CD4-positive, alpha-beta memory T cell (primary cell): ENCODE measurements around the gene ACACA. TPM values are rescaled to one million over a fixed set of nuclear protein-coding genes. Genes with fewer than 3 reads are reported as not detected.

Source experiments
- CTCF ChIA-PET: fragments of 350-600 bp; sonication (Branson Sonifier 250); formaldehyde crosslinking; loops from one replicate; lab custom pipeline; 2021; ENCODE audit warnings: inconsistent platforms; ENCODE audit not compliant: partially characterized antibody; lab: Charles Lee
- POLR2A ChIA-PET: fragments of 350-600 bp; sonication (Branson Sonifier 250); formaldehyde crosslinking; loops from one replicate; lab custom pipeline; 2021; ENCODE audit not compliant: partially characterized antibody; lab: Charles Lee
- DNase-seq, 5 donors: peaks; one replicate each; pipeline versions ENCODE4 v3.0.0 to v3.0.0-alpha.2; 2020 to 2022; ENCODE audit warnings: mixed read lengths in 1 of 5
- H3K27ac ChIP-seq: one replicate; pipeline ENCODE4 v1.7.0; 2013; ENCODE audit warnings: low read depth, low read length
- H3K27me3 ChIP-seq: 2 replicates; pipeline ENCODE4 v1.7.0; 2013; ENCODE audit warnings: mild to moderate bottlenecking, low read length, moderate library complexity; ENCODE audit not compliant: insufficient read depth
- H3K36me3 ChIP-seq: 2 replicates; pipeline ENCODE4 v1.7.0; 2013; ENCODE audit warnings: mild to moderate bottlenecking, low read length, moderate library complexity; ENCODE audit not compliant: insufficient read depth
- H3K4me1 ChIP-seq: 2 replicates; pipeline ENCODE4 v1.7.0; 2013; ENCODE audit warnings: mild to moderate bottlenecking, low read length, moderate library complexity; ENCODE audit not compliant: insufficient read depth
- H3K4me3 ChIP-seq, 2 donors: one replicate each; pipeline ENCODE4 v1.7.0; 2013; ENCODE audit warnings: low read length in 2 of 2, mild to moderate bottlenecking in 1 of 2
- H3K9me3 ChIP-seq, 2 donors: one replicate each; pipeline ENCODE4 v1.7.0; 2013; ENCODE audit warnings: low read length in 2 of 2, control low read depth in 1 of 2; ENCODE audit not compliant: control insufficient read depth in 1 of 2
- H3K27ac Mint-ChIP-seq, 7 donors: one replicate each; pipeline ENCODE4 v1.8.0; 2020 to 2021; ENCODE audit warnings: mixed read lengths in 7 of 7, mild to moderate bottlenecking in 6 of 7, inconsistent platforms in 3 of 7, moderate library complexity in 3 of 7
- H3K27me3 Mint-ChIP-seq, 2 donors: one replicate each; pipeline ENCODE4 v1.8.0; 2020 to 2021; ENCODE audit warnings: mixed read lengths in 2 of 2
- H3K36me3 Mint-ChIP-seq, 2 donors: one replicate each; pipeline ENCODE4 v1.8.0; 2020 to 2021; ENCODE audit warnings: mixed read lengths in 2 of 2, inconsistent platforms in 1 of 2, mild to moderate bottlenecking in 1 of 2
- H3K4me1 Mint-ChIP-seq, 4 donors: one replicate each; pipeline ENCODE4 v1.8.0; 2020 to 2021; ENCODE audit warnings: mixed read lengths in 4 of 4, mild to moderate bottlenecking in 1 of 4
- H3K4me3 Mint-ChIP-seq, 8 donors: one replicate each; pipeline ENCODE4 v1.8.0; 2020 to 2021; ENCODE audit warnings: mixed read lengths in 8 of 8, mild to moderate bottlenecking in 7 of 8, moderate library complexity in 6 of 8, inconsistent platforms in 3 of 8
- H3K9me3 Mint-ChIP-seq, 8 donors: one replicate each; pipeline ENCODE4 v1.8.0; 2020 to 2021; ENCODE audit warnings: mixed read lengths in 8 of 8, mild to moderate bottlenecking in 5 of 8, inconsistent platforms in 3 of 8, moderate library complexity in 1 of 8
- intact Hi-C: fragments of 100-400 bp; cut with micrococcal nuclease; formaldehyde crosslinking; loops from one replicate; pipeline ENCODE4 v1.15.1; 2023
- polyA plus RNA-seq, 2 donors: library from polyadenylated mRNA; unstranded; fragments of 300-500 nt; fragmentation: Illumina TruSeq; gene quantifications; one replicate each; pipeline ENCODE4 v1.2.3, GENCODE V29; 2021
- total RNA-seq, 2 experiments: library from RNA; stranded (reverse); gene quantifications; one replicate each; pipeline ENCODE4 v1.2.3, GENCODE V29; 2021

The ACACA gene
- total and polyA plus RNA-seq, 4 experiments from 2014 or later: 4.8 to 15.2 (median 10.1) TPM

- Mint-ChIP-seq H3K36me3 (peaks cover 23 to 53% of the 10 kb centered on the region in 2 donors), H3K4me3 (no peak overlapping the region), H3K4me1 (no peaks in the 10 kb centered on the region), H3K27ac (no peak overlapping the region), H3K27me3 (no peaks in the 10 kb centered on the region), H3K9me3 (no peaks in the 10 kb centered on the region)
- intact Hi-C loops: no loop called here
- no peak overlapping the region for H3K27ac ChIP-seq
- no peaks in the 10 kb centered on the region for H3K4me1 ChIP-seq
- ChIA-PET POLR2A (no interaction called here), CTCF (no interaction called here)
- no peaks in the 10 kb centered on the region for H3K9me3 ChIP-seq
- H3K27me3 ChIP-seq: no peaks in the 10 kb centered on the region
- no peaks in the 10 kb centered on the region for H3K36me3 ChIP-seq
- no peak overlapping the region for H3K4me3 ChIP-seq
- DNase-seq: no peak
Observed at GRCh38 chr17:37180376-37180775, 226.3 kb downstream of the ACACA start.

- Histone ChIP-seq H3K27ac (no peak overlapping the region), H3K27me3 (no peaks in the 10 kb centered on the region), H3K4me1 (no peaks in the 10 kb centered on the region), H3K9me3 (no peaks in the 10 kb centered on the region), H3K4me3 (no peak overlapping the region), H3K36me3 (no peaks in the 10 kb centered on the region)
- Mint-ChIP-seq H3K4me1 (no peaks in the 10 kb centered on the region), H3K36me3 (peaks cover 23 to 57% of the 10 kb centered on the region in 2 donors), H3K27me3 (no peaks in the 10 kb centered on the region), H3K4me3 (no peak overlapping the region), H3K27ac (no peak overlapping the region), H3K9me3 (no peaks in the 10 kb centered on the region)
- ChIA-PET POLR2A (no interaction called here), CTCF (no interaction called here)
- intact Hi-C loops: no loop called here
- no peak for DNase-seq
Observed at GRCh38 chr17:37179893-37180292, 226.7 kb downstream of the ACACA start.

- Mint-ChIP-seq H3K4me1 (no peaks in the 10 kb centered on the region), H3K27ac (peak overlapping the region in 1 of 7 donors; percentile 35), H3K27me3 (no peaks in the 10 kb centered on the region), H3K4me3 (no peak overlapping the region), H3K36me3 (peaks cover 21 to 56% of the 10 kb centered on the region in 2 donors), H3K9me3 (no peaks in the 10 kb centered on the region)
- Histone ChIP-seq H3K27ac (no peak overlapping the region), H3K36me3 (no peaks in the 10 kb centered on the region), H3K4me3 (no peak overlapping the region), H3K4me1 (no peaks in the 10 kb centered on the region), H3K27me3 (no peaks in the 10 kb centered on the region), H3K9me3 (no peaks in the 10 kb centered on the region)
- no peak for DNase-seq
- CTCF ChIA-PET: interaction anchor here (1.2 kb wide), 1 partner anchor 12 kb away, joined by 3 read pairs; no protein-coding TSS in a partner anchor
- POLR2A ChIA-PET: no interaction called here
- intact Hi-C loops: no loop called here
Observed at GRCh38 chr17:37177254-37177870, 229.3 kb downstream of the ACACA start.

- H3K27ac ChIP-seq: no peak overlapping the region
- no peaks in the 10 kb centered on the region for H3K9me3 Mint-ChIP-seq
- H3K4me3 Mint-ChIP-seq: no peak overlapping the region
- H3K27ac Mint-ChIP-seq: no peak overlapping the region
- H3K9me3 ChIP-seq: no peaks in the 10 kb centered on the region
- no peaks in the 10 kb centered on the region for H3K36me3 ChIP-seq
- intact Hi-C loops: no loop called here
- H3K4me1 Mint-ChIP-seq: no peaks in the 10 kb centered on the region
- no peaks in the 10 kb centered on the region for H3K27me3 Mint-ChIP-seq
- DNase-seq: no peak
- H3K4me1 ChIP-seq: no peaks in the 10 kb centered on the region
- no peaks in the 10 kb centered on the region for H3K27me3 ChIP-seq
- CTCF ChIA-PET: interaction anchor here (1.2 kb wide), 1 partner anchor 13 kb away, joined by 3 read pairs; no protein-coding TSS in a partner anchor
- H3K4me3 ChIP-seq: no peak overlapping the region
- peaks cover 21 to 56% of the 10 kb centered on the region in 2 donors for H3K36me3 Mint-ChIP-seq
- POLR2A ChIA-PET: no interaction called here
Observed at GRCh38 chr17:37176723-37177122, 229.9 kb downstream of the ACACA start.

GRCh38 chr17:37174205-37174604 is 232.4 kb downstream of the ACACA start:
- Mint-ChIP-seq H3K27me3 (no peaks in the 10 kb centered on the region), H3K36me3 (peaks cover 9 to 38% of the 10 kb centered on the region in 2 donors)
- intact Hi-C loops: no loop called here

GRCh38 chr17:37170881-37171425 is 235.7 kb downstream of the ACACA start:
- Mint-ChIP-seq H3K27ac (peak overlapping the region in 1 of 7 donors; percentile 5), H3K4me1 (no peaks in the 10 kb centered on the region)
- intact Hi-C loops: no loop called here

More at GRCh38 chr17:37174205-37174604, 232.4 kb downstream of the ACACA start:
- H3K9me3 Mint-ChIP-seq: no peaks in the 10 kb centered on the region
- Histone ChIP-seq H3K4me1 (no peaks in the 10 kb centered on the region), H3K4me3 (no peak overlapping the region), H3K27me3 (no peaks in the 10 kb centered on the region), H3K36me3 (no peaks in the 10 kb centered on the region), H3K27ac (no peak overlapping the region), H3K9me3 (no peaks in the 10 kb centered on the region)
- DNase-seq: no peak
- H3K27ac Mint-ChIP-seq: no peak overlapping the region
- H3K4me3 Mint-ChIP-seq: no peak overlapping the region
- POLR2A ChIA-PET: no interaction called here
- CTCF ChIA-PET: interaction anchor here (1.5 kb wide), 1 partner anchor 17 kb away, joined by 3 read pairs; no protein-coding TSS in a partner anchor
- no peaks in the 10 kb centered on the region for H3K4me1 Mint-ChIP-seq

GRCh38 chr17:37168731-37169353 is 237.8 kb downstream of the ACACA start:
- H3K27me3 ChIP-seq: no peaks in the 10 kb centered on the region
- H3K4me3 Mint-ChIP-seq: no peak overlapping the region
- H3K27ac ChIP-seq: no peak overlapping the region
- H3K27me3 Mint-ChIP-seq: no peaks in the 10 kb centered on the region
- no peaks in the 10 kb centered on the region for H3K36me3 ChIP-seq
- ChIA-PET CTCF (no interaction called here), POLR2A (no interaction called here)
- H3K9me3 ChIP-seq: no peaks in the 10 kb centered on the region
- no peaks in the 10 kb centered on the region for H3K9me3 Mint-ChIP-seq
- H3K27ac Mint-ChIP-seq: no peak overlapping the region
- no peak for DNase-seq
- H3K36me3 Mint-ChIP-seq: peaks cover 0 to under 1% of the 10 kb centered on the region in 2 donors
- intact Hi-C loops: no loop called here
- H3K4me1 Mint-ChIP-seq: no peaks in the 10 kb centered on the region
- H3K4me1 ChIP-seq: no peaks in the 10 kb centered on the region
- H3K4me3 ChIP-seq: no peak overlapping the region

More at GRCh38 chr17:37170881-37171425, 235.7 kb downstream of the ACACA start:
- Mint-ChIP-seq H3K36me3 (peaks cover 0 to 7% of the 10 kb centered on the region in 2 donors), H3K9me3 (no peaks in the 10 kb centered on the region), H3K4me3 (no peak overlapping the region), H3K27me3 (no peaks in the 10 kb centered on the region)
- no peak for DNase-seq
- Histone ChIP-seq H3K36me3 (no peaks in the 10 kb centered on the region), H3K27ac (no peak overlapping the region), H3K4me3 (no peak overlapping the region), H3K4me1 (no peaks in the 10 kb centered on the region), H3K27me3 (no peaks in the 10 kb centered on the region), H3K9me3 (no peaks in the 10 kb centered on the region)
- ChIA-PET CTCF (no interaction called here), POLR2A (no interaction called here)
